Ascending aorta (tissue), 2 donors: ENCODE data around the gene RECQL. TPM values are rescaled to one million over a fixed set of nuclear protein-coding genes. Genes with fewer than 3 reads are reported as not detected.

ENCODE experiments used
- DNase-seq, 2 donors: peaks; one replicate each; pipeline ENCODE4 v3.0.0-alpha.2; 2019; ENCODE audit warnings: low spot score in 2 of 2
- H3K27ac ChIP-seq, 2 donors: fragments of 200-600 bp; sonication (generic); one replicate each; pipeline ENCODE4 v1.5.1; 2016 to 2017; ENCODE audit warnings: mild to moderate bottlenecking in 1 of 2
- H3K27me3 ChIP-seq: fragments of 200-600 bp; sonication (generic); one replicate; pipeline ENCODE4 v1.5.1; 2017
- H3K36me3 ChIP-seq, 2 donors: fragments of 200-600 bp; sonication (generic); one replicate each; pipeline ENCODE4 v1.5.1; 2016
- H3K4me1 ChIP-seq, 2 donors: fragments of 200-600 bp; sonication (generic); one replicate each; pipeline ENCODE4 v1.5.1; 2016 to 2017; ENCODE audit warnings: mild to moderate bottlenecking in 1 of 2
- H3K4me3 ChIP-seq, 2 donors: fragments of 200-600 bp; sonication (generic); one replicate each; pipeline ENCODE4 v1.5.1; 2016 to 2017; ENCODE audit warnings: mild to moderate bottlenecking in 1 of 2
- H3K9me3 ChIP-seq, 2 donors: fragments of 200-600 bp; sonication (generic); one replicate each; pipeline ENCODE4 v1.5.1; 2016
- CTCF ChIP-seq, 3 experiments: fragments of 200-600 bp in 2 of 3; fragments of 450-650 bp in 1 of 3; sonication (generic) in 2 of 3; IDR thresholded peaks; one replicate each; pipeline ENCODE4 v1.5.1; 2016 to 2019; ENCODE audit warnings: antibody characterized with exemption in 3 of 3, mild to moderate bottlenecking in 1 of 3, moderate library complexity in 1 of 3
- intact Hi-C: fragments of 100-400 bp; cut with DNase I; formaldehyde crosslinking; loops from one replicate; pipeline ENCODE4 v1.15.1; 2023
- total RNA-seq: library from RNA; depleted of rRNA; stranded (reverse); fragments of >200 nt; gene quantifications from one replicate; pipeline ENCODE4 v1.1.0, GENCODE V29; 2016

RECQL gene
- total RNA-seq, 1 donor from 2014 or later = 8.7 TPM

- no peak for DNase-seq
- intact Hi-C loops = no loop called here
- H3K27me3 ChIP-seq = no peaks in the 10 kb centered on the region
- H3K9me3 ChIP-seq = no peaks in the 10 kb centered on the region
- H3K4me1 ChIP-seq = no peaks in the 10 kb centered on the region
- TF ChIP-seq CTCF (IDR thresholded peaks at IDR 0.05) = no peak
- no peaks in the 10 kb centered on the region for H3K36me3 ChIP-seq
- H3K4me3 ChIP-seq = no peak overlapping the region
- H3K27ac ChIP-seq = no peak overlapping the region
These were observed 41.0 kb upstream of the RECQL start for GRCh38 chr12:21542403-21542802.

- Histone ChIP-seq H3K27ac (no peak overlapping the region), H3K9me3 (no peaks in the 10 kb centered on the region), H3K4me3 (no peak overlapping the region), H3K4me1 (no peaks in the 10 kb centered on the region), H3K27me3 (no peaks in the 10 kb centered on the region), H3K36me3 (no peaks in the 10 kb centered on the region)
- DNase-seq = no peak
- TF ChIP-seq CTCF (IDR thresholded peaks at IDR 0.05) = no peak
- intact Hi-C loops = no loop called here
These were observed 40.3 kb upstream of the RECQL start for GRCh38 chr12:21541773-21542172.

- Histone ChIP-seq H3K27me3 (no peaks in the 10 kb centered on the region), H3K9me3 (no peaks in the 10 kb centered on the region), H3K27ac (no peak overlapping the region), H3K36me3 (no peaks in the 10 kb centered on the region), H3K4me3 (no peak overlapping the region), H3K4me1 (no peaks in the 10 kb centered on the region)
- DNase-seq = no peak
- no peak for TF ChIP-seq CTCF (IDR thresholded peaks at IDR 0.05)
- intact Hi-C loops = no loop called here
These were observed 38.4 kb upstream of the RECQL start for GRCh38 chr12:21539797-21540196.

GRCh38 chr12:21538061-21538653 lies 36.7 kb upstream of the RECQL start:
- no peak overlapping the region for H3K27ac ChIP-seq
- no peak overlapping the region for H3K4me3 ChIP-seq
- no peak for TF ChIP-seq CTCF (IDR thresholded peaks at IDR 0.05)
- H3K4me1 ChIP-seq = no peaks in the 10 kb centered on the region
- H3K36me3 ChIP-seq = no peaks in the 10 kb centered on the region
- no peaks in the 10 kb centered on the region for H3K27me3 ChIP-seq
- DNase-seq = no peak
- intact Hi-C loops = no loop called here
- no peaks in the 10 kb centered on the region for H3K9me3 ChIP-seq

GRCh38 chr12:21529456-21529855 lies 28.0 kb upstream of the RECQL start:
- Histone ChIP-seq H3K4me3 (no peak overlapping the region), H3K27me3 (no peaks in the 10 kb centered on the region), H3K27ac (no peak overlapping the region), H3K9me3 (no peaks in the 10 kb centered on the region), H3K36me3 (no peaks in the 10 kb centered on the region), H3K4me1 (no peaks in the 10 kb centered on the region)
- TF ChIP-seq CTCF (IDR thresholded peaks at IDR 0.05) = no peak
- intact Hi-C loops = no loop called here
- DNase-seq = no peak

- no peaks in the 10 kb centered on the region for H3K4me1 ChIP-seq
- peaks cover 0 to 2% of the 10 kb centered on the region in 2 donors for H3K9me3 ChIP-seq
- no peaks in the 10 kb centered on the region for H3K36me3 ChIP-seq
- TF ChIP-seq CTCF (IDR thresholded peaks at IDR 0.05) = no peak
- no peak overlapping the region for H3K4me3 ChIP-seq
- DNase-seq = no peak
- no peak overlapping the region for H3K27ac ChIP-seq
- H3K27me3 ChIP-seq = no peaks in the 10 kb centered on the region
- intact Hi-C loops = no loop called here
These were observed 27.5 kb upstream of the RECQL start for GRCh38 chr12:21528953-21529352.
